Muscle layer of duodenum (tissue), 2 donors: ENCODE data around the gene CNOT3.
A peak's percentile ranks its signal among the peaks of the same experiment; 100 is the strongest.

ENCODE experiments used
- H3K27ac ChIP-seq: one replicate; pipeline ENCODE4 v1.7.0; 2013; ENCODE audit warnings: mild to moderate bottlenecking, low read length
- H3K27me3 ChIP-seq: one replicate; pipeline ENCODE4 v1.7.0; 2013; ENCODE audit warnings: low read depth, mild to moderate bottlenecking, control low read depth, low read length
- H3K36me3 ChIP-seq, 2 donors: one replicate each; pipeline ENCODE4 v1.7.0; 2013; ENCODE audit warnings: low read length in 2 of 2, control low read depth in 1 of 2, mild to moderate bottlenecking in 1 of 2; ENCODE audit not compliant: insufficient read depth in 2 of 2, control insufficient read depth in 1 of 2
- H3K4me1 ChIP-seq, 2 donors: one replicate each; pipeline ENCODE4 v1.7.0; 2013; ENCODE audit warnings: low read length in 2 of 2, mild to moderate bottlenecking in 2 of 2, control low read depth in 1 of 2, moderate library complexity in 1 of 2; ENCODE audit not compliant: insufficient read depth in 2 of 2, control insufficient read depth in 1 of 2
- H3K4me3 ChIP-seq, 2 donors: one replicate each; pipeline ENCODE4 v1.7.0; 2013; ENCODE audit warnings: low read length in 2 of 2, low read depth in 1 of 2, mild to moderate bottlenecking in 1 of 2
- H3K9me3 ChIP-seq, 2 donors: one replicate each; pipeline ENCODE4 v1.7.0; 2013; ENCODE audit warnings: low read length in 2 of 2, control low read depth in 1 of 2, mild to moderate bottlenecking in 1 of 2; ENCODE audit not compliant: control insufficient read depth in 1 of 2
- donor health status: healthy.

CNOT3 gene

GRCh38 chr19:54153731-54154326 lies 16.3 kb downstream of the CNOT3 start:
- H3K4me3 ChIP-seq: no peak overlapping the region
- no peaks in the 10 kb centered on the region for H3K9me3 ChIP-seq
- H3K27me3 ChIP-seq: no peaks in the 10 kb centered on the region
- H3K4me1 ChIP-seq: peaks cover 5 to 15% of the 10 kb centered on the region in 2 donors
- H3K36me3 ChIP-seq: peaks cover 46 to 91% of the 10 kb centered on the region in 2 donors
- H3K27ac ChIP-seq: no peak overlapping the region

GRCh38 chr19:54154603-54155345 lies 17.2 kb downstream of the CNOT3 start:
- Histone ChIP-seq H3K4me1 (peaks cover 6 to 18% of the 10 kb centered on the region in 2 donors), H3K9me3 (no peaks in the 10 kb centered on the region), H3K36me3 (peaks cover 39 to 81% of the 10 kb centered on the region in 2 donors), H3K27me3 (no peaks in the 10 kb centered on the region), H3K27ac (no peak overlapping the region), H3K4me3 (no peak overlapping the region)

GRCh38 chr19:54155694-54156093 lies 18.1 kb downstream of the CNOT3 start:
- Histone ChIP-seq H3K36me3 (peaks cover 32 to 72% of the 10 kb centered on the region in 2 donors), H3K27ac (no peak overlapping the region), H3K9me3 (no peaks in the 10 kb centered on the region), H3K27me3 (no peaks in the 10 kb centered on the region), H3K4me3 (no peak overlapping the region), H3K4me1 (peaks cover 11 to 23% of the 10 kb centered on the region in 2 donors)

DNA sequence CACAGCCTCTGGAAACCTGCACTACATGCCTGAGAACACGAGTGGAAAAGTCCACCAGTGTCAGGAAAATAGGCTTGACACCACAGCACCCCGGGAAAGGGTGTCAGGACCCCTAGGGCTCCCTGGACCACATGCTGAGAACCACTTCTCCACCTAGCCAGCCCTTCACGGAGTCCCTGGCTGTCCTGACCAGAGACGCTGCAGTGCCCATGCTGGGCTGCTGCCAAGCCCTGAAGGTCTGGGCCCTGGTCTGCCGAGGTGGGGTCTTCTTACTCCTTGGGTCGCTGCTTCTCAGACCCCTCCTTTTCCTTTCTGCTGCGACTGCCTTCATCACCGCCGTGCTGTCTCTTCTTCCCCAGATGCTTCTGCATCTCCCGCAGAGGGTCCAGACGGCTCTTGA lies 18.9 kb downstream of the CNOT3 start:
- H3K27ac ChIP-seq: no peak overlapping the region
- peaks cover 11 to 28% of the 10 kb centered on the region in 2 donors for H3K4me1 ChIP-seq
- H3K9me3 ChIP-seq: no peaks in the 10 kb centered on the region
- peaks cover 32 to 65% of the 10 kb centered on the region in 2 donors for H3K36me3 ChIP-seq
- H3K27me3 ChIP-seq: no peaks in the 10 kb centered on the region
- no peak overlapping the region for H3K4me3 ChIP-seq

GRCh38 chr19:54156953-54157352 lies 19.4 kb downstream of the CNOT3 start:
- H3K27me3 ChIP-seq: no peaks in the 10 kb centered on the region
- peaks cover 14 to 32% of the 10 kb centered on the region in 2 donors for H3K4me1 ChIP-seq
- peaks cover 31 to 60% of the 10 kb centered on the region in 2 donors for H3K36me3 ChIP-seq
- no peak overlapping the region for H3K27ac ChIP-seq
- H3K9me3 ChIP-seq: no peaks in the 10 kb centered on the region
- no peak overlapping the region for H3K4me3 ChIP-seq

DNA sequence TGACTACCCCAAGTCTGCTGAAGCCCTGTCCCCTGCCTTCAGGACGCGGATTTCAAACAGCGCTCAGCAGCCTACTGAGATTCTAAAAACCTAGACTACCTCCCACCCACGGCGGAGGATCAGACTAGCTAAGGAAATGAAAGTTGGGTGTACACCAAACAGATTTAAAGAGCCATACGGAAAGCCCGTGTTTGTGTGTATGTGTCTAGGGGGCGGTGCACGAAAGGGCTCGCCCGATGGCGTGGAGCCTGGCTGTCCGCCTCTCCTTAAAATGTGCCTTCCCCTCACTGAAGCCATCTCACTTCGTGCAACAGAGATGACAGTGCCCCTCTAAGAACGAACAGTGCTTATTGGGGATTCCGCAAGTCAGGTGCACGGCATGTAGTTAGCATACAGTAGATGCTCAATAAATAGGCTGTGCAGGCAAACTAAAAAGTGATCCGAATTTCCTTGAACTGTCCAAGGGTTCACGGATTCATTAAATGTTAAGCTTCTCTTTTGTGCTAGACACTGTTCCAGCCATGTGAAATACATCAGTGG lies 21.3 kb downstream of the CNOT3 start:
- H3K4me3 ChIP-seq: peak overlapping the region; percentile 81 to 92
- peak overlapping the region; percentile 89 for H3K27ac ChIP-seq
- H3K4me1 ChIP-seq: peaks cover 14 to 33% of the 10 kb centered on the region in 2 donors

DNA sequence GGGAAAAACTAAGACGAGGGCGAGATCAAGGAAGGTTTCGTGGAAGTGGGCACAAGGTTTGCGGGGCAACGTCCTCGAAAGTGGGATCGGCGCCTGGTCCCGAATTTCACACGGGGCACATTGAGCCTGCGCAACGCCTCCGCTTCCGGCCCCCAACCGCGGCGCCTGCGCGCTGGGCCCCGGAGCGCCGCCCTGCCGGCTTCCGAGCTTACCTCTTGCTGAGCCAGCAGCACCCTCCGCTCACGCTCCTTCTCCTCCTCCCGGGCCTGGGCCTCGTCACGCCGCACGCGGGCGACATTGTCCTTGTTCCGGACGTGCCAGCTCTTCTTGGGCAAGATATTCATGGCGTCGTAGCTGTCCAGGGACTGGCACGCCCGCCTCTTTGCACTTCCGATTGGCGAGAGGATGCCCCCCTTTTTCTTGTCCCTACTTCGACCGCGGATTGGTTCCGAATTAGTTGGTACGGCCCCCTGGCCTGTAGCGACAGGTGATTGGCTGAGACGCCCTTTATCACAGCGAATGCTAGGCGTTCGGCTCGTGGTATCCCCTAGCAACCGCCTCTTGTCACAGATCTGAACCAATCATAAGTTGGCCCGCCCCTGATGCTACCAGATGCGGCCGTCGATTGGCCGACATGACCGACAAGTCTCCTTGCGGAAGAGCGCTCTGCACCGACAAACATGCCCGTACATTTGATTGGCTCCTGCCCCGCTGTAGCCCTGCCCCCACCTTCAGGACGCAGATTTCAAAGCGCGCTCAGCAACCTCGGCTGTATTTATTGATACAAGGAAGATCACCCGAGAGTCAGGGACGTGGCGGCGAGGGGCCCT lies 22.0 kb downstream of the CNOT3 start, which contains the start of gene LENG1:
Gene LENG1, minus strand, starts transcription at position 370 of the 830 bp plus-strand sequence. Its CDS starts 26 bp downstream, at position 344.
- Histone ChIP-seq H3K36me3 (peaks cover 16 to 34% of the 10 kb centered on the region in 2 donors), H3K27me3 (no peaks in the 10 kb centered on the region), H3K9me3 (no peaks in the 10 kb centered on the region), H3K4me3 (peak within 1 kb of the TSS; percentile 81 to 92), H3K4me1 (peaks cover 14 to 36% of the 10 kb centered on the region in 2 donors), H3K27ac (peak within 1 kb of the TSS; percentile 89)

More for the DNA sequence above, 21.3 kb downstream of the CNOT3 start:
- Histone ChIP-seq H3K9me3 (no peaks in the 10 kb centered on the region), H3K36me3 (peaks cover 23 to 41% of the 10 kb centered on the region in 2 donors), H3K27me3 (no peaks in the 10 kb centered on the region)

DNA sequence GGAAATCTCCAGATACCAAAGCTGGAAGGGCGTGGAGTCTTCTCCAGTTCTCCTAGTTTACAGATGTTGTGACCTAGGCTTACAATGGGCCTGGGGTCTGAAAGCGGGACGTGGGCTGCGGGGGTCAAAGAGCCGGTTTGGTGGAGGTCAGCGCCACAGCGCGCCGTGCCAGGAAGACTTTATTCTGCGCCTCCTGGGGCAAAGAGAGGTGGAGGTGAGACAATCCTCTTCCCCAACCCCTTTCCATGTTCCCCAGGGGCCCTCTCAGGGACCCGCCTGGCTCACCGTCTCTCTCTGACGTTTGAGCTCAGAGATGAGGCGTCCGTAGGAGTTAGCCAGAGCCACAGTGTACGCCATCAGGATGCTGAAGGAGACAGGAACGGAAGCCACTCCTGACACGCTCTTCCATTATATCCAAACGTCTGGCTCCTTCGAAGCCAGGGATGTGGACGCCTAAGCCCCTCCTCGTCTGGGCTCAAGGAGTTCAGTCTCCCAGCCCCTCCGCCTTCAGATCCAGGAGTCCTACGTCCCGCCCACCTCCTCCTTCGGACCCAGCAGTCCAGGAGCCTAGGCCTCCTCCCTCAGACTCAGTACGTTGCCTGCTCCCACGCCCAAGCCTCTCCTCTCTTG lies 22.7 kb downstream of the CNOT3 start:
- H3K4me1 ChIP-seq: peaks cover 14 to 38% of the 10 kb centered on the region in 2 donors
- H3K27ac ChIP-seq: peak overlapping the region; percentile 82
- H3K36me3 ChIP-seq: peaks cover 9 to 27% of the 10 kb centered on the region in 2 donors
- H3K4me3 ChIP-seq: peak overlapping the region; percentile 81 to 83
- no peaks in the 10 kb centered on the region for H3K27me3 ChIP-seq
- no peaks in the 10 kb centered on the region for H3K9me3 ChIP-seq

GRCh38 chr19:54160854-54161253 lies 23.3 kb downstream of the CNOT3 start:
- Histone ChIP-seq H3K9me3 (no peaks in the 10 kb centered on the region), H3K4me3 (peak overlapping the region; percentile 81 to 83), H3K27me3 (no peaks in the 10 kb centered on the region), H3K4me1 (peaks cover 14 to 38% of the 10 kb centered on the region in 2 donors), H3K27ac (no peak overlapping the region), H3K36me3 (peaks cover 7 to 21% of the 10 kb centered on the region in 2 donors)

- Histone ChIP-seq H3K27me3 (no peaks in the 10 kb centered on the region), H3K27ac (peak overlapping the region; percentile 56), H3K4me1 (peaks cover 14 to 38% of the 10 kb centered on the region in 2 donors), H3K9me3 (no peaks in the 10 kb centered on the region), H3K36me3 (peaks cover 0 to 8% of the 10 kb centered on the region in 2 donors), H3K4me3 (peak overlapping the region; percentile 33 to 59)
These were observed 24.8 kb downstream of the CNOT3 start for GRCh38 chr19:54162241-54162805.
